ENCODE measurements around the gene ACSM2B.
"Not testable (repeated sequence)": the region's sequence is repeated elsewhere in the genome, so short reads cannot be mapped to it uniquely, and the experiment has no call there.

ACSM2B gene

GRCh38 chr16:20595694-20596093 lies 19.5 kb upstream of the ACSM2B start:
- DNase-seq (ENCODE audit: low read depth in 2 of 3, low spot score in 2 of 3): not testable (repeated sequence)

- not testable (repeated sequence) for DNase-seq (ENCODE audit: low read depth in 2 of 3, low spot score in 2 of 3)
Observed at GRCh38 chr16:20595068-20595467, 18.9 kb upstream of the ACSM2B start.

DNA sequence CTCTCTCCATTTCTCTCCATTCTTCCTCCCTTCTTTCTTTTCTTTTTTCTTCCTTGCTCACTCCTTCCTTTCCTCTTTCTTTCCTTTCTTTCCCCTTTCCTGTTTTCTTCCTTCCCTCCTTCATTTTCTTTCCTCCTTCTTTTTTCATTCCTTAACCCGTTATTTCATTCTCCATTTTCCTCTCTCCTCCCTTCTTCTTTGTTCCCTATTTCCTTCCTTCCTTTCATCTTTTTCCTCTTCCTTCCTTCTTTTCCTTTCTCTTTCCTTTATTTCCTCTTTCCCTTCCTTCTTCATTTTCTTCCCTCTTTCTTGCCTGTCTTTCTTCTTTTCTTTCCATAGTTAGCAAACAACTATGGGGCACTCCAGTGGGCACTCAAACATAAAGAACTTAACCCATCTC lies 16.6 kb upstream of the ACSM2B start:
- not testable (repeated sequence) for DNase-seq (ENCODE audit: low read depth in 2 of 3, low spot score in 2 of 3)

GRCh38 chr16:20589486-20589885 lies 13.3 kb upstream of the ACSM2B start:
- DNase-seq (ENCODE audit: low read depth in 2 of 3, low spot score in 2 of 3): not testable (repeated sequence)

DNA sequence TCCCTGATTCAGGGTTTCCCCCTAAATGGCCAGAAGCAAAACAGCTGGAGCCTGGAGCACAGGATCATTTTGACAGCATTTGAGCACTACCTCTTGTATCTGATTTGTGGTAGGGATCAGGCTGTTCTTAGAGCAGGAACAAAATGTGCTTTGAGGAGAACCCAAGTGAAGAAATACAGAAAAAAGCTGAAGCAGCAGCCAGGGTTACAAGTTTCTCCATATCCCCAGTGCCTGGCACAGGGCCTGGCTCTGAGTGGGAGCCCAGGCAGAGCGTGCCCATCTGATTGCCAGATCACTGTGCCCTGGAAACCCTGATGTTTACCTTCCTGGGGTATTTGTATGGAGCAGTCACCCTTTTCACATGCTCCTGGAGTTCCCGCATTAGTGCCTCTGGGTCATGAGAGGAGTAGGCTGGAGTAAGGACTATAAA lies 11.5 kb upstream of the ACSM2B start:
- not testable (repeated sequence) for DNase-seq (ENCODE audit: low read depth in 2 of 3, low spot score in 2 of 3)

DNA sequence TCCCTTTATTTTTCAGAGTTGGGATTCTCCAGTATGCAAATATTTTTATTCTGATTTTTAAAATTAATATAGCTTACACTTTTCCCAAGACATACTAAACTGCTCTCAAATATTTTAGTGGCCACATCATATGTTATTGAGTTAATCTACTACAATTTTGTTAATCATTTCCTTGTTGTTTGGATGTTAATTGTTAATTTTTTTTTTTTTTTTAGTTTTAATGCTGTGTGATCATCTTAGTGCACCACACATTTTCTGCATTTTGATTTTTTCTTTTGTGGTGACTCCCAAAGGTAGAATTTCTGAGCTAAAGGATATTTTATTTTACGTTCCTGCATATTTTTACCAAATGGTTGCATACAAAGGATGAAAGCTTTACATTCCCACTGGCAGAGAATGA lies 10.5 kb upstream of the ACSM2B start:
- not testable (repeated sequence) for DNase-seq (ENCODE audit: low read depth in 2 of 3, low spot score in 2 of 3)

DNA sequence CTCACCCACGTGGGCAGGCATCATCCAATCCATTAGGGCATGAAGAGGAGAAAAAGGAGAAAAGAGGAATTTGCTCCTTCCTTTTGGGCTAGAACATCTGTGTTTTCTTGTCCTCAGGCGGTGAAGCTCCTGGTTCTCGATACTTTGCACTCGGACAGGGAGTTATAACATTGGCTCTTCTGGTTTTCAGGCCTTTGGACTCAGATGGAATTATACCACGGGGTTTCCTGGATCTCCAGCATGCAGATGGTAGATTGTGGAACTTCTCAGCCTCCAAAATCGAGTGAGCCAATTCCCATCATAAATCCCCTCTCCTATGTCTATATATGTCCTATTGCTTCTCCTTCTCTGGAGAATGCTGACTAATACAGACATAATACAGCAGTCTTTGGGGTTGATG lies 9.9 kb upstream of the ACSM2B start:
- not testable (repeated sequence) for DNase-seq (ENCODE audit: low read depth in 2 of 3, low spot score in 2 of 3)

DNA sequence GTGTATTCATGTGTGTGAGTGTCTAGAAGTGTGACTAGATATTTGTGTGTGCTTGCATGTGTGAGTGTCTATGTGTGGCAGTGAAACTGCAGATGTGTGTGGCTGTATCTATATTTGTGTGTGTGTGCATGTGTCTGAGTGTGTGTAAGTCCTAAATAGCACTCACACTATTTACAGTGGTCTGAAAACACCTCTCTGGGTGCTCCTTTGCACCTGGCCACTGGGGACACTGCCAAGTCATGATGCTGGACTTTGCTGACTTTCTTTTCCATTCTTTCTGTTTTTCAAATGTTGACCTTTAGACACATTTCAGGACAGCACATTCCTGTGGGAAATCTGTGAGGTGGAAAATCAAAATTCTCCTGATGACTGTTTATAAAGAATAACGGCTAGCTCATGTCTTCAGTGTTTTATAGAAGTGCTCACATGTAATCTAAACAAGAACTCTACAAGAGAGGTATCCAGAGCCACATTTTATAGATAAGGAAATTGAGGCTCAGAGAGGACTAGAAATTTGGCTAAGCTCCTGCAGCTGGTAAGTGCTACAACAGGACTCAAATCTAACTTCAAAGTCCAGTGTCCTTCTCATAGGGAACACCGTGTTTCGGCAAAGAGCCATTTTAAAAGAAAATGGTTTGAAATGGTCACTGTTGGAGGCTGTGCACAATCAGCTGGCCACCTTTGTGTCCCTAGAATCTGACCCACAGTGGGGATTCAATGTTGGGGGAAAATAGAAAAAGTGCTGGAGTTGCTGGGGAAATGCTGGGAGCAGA lies 4.5 kb upstream of the ACSM2B start:
- DNase-seq (ENCODE audit: low read depth in 2 of 3, low spot score in 2 of 3): not testable (repeated sequence)

DNA sequence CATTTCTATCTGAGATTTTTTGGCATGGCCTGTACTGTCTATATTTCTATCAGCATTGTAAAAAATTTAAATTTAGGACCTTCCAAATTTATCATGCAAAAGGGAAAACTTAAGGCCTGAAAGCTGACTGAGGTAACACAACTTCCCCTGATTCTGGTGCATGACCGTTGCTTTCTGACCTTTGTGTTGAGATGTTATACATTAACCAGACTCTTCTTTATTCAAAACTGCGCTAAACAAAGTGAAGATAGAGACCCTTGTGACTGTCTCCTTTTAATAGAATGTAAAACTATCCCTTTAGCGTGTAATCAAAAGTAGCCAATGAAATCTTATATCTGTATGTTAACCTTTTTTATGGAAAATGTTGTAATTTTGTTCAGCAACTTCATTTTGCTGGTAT lies 1.9 kb upstream of the ACSM2B start:
- DNase-seq (ENCODE audit: low read depth in 2 of 3, low spot score in 2 of 3): not testable (repeated sequence)

DNA sequence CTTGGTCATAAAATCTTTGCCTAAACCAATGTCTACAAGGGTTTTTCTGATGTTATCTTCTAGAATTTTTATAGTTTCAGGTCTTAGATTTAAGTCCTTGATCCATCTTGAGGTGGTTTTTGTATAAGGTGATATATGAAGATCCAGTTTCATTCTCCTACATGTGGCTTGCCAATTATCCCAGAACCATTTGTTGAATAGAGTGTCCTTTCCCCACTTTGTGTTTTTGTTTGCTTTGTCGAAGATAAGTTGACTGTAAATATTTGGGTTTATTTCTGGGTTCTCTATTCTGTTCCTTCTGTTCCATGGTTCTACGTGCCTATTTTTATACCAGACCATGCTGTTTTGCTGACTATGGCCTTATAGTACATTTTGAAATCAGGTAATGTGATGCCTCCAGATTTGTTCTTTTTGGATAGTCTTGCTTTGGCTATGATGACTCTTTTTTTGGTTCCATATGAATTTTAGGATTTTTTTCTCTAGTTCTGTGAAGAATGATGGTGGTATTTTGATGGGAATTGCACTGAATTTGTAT lies 7.0 kb downstream of the ACSM2B start:
- not testable (repeated sequence) for DNase-seq (ENCODE audit: low read depth in 2 of 3, low spot score in 2 of 3)

- no peak for DNase-seq (ENCODE audit: low read depth in 2 of 3, low spot score in 2 of 3)
Observed at GRCh38 chr16:20568404-20568803, 7.8 kb downstream of the ACSM2B start.

DNA sequence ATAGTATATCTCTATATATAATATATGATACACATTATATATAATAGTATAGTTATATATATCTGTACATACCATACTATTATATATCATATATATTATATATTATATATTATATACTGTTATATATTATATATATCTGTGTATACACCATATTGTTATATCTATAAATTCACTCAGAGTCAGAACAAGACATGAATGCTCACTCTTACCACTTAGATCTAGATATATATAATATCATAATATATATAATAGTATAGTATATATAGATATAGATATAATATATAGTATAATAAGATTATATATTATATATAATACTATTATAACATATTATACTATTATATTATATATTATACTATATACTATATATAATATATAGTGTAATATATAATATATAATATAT lies 9.3 kb downstream of the ACSM2B start:
- no peak for DNase-seq (ENCODE audit: low read depth in 2 of 3, low spot score in 2 of 3)

GRCh38 chr16:20565334-20565733 lies 10.8 kb downstream of the ACSM2B start:
- not testable (repeated sequence) for DNase-seq (ENCODE audit: low read depth in 2 of 3, low spot score in 2 of 3)

DNA sequence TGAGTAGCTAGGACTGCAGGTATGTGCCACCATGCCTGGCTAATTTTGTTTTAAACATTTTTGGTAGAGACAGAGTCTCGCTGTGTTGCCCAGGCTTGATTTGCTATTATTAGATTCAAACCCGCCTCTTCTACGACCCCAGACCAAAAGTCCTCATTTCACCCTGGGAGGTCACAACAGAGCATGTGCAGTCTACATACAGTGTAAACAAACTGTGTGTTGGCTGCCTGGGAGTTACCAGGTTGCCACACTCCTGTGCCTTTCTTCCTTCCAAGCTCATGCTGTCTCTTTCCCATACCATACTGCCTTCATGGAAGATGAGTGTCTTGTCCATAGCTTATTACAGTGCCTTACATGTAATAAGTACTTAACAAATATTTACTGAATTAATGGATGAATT lies 11.9 kb downstream of the ACSM2B start:
- not testable (repeated sequence) for DNase-seq (ENCODE audit: low read depth in 2 of 3, low spot score in 2 of 3)

DNA sequence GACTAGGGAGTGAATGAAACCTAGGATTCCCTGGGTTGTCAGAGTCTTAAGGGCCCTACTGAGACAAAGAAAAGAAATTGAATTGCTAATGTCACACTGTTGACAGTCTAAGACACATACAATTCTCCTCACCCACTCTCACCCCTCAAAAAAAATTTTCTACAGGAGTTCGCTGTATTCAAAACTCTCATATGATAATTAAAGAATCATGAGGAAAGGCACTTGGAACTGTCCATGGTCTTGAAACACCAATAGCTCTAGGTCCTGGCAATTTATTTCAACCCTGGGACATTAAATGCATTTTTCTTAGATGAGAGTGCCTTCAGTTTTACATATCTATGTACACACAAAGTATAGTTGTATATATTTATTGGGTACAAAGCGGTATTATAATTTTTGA lies 20.5 kb downstream of the ACSM2B start:
- not testable (repeated sequence) for DNase-seq (ENCODE audit: low read depth in 2 of 3, low spot score in 2 of 3)

- not testable (repeated sequence) for DNase-seq (ENCODE audit: low read depth in 2 of 3, low spot score in 2 of 3)
Observed at GRCh38 chr16:20554689-20555088, 21.5 kb downstream of the ACSM2B start.

GRCh38 chr16:20553493-20553892 lies 22.7 kb downstream of the ACSM2B start:
- DNase-seq (ENCODE audit: low read depth in 2 of 3, low spot score in 2 of 3): not testable (repeated sequence)

- not testable (repeated sequence) for DNase-seq (ENCODE audit: low read depth in 2 of 3, low spot score in 2 of 3)
Observed at GRCh38 chr16:20546951-20547350, 29.2 kb downstream of the ACSM2B start.

DNA sequence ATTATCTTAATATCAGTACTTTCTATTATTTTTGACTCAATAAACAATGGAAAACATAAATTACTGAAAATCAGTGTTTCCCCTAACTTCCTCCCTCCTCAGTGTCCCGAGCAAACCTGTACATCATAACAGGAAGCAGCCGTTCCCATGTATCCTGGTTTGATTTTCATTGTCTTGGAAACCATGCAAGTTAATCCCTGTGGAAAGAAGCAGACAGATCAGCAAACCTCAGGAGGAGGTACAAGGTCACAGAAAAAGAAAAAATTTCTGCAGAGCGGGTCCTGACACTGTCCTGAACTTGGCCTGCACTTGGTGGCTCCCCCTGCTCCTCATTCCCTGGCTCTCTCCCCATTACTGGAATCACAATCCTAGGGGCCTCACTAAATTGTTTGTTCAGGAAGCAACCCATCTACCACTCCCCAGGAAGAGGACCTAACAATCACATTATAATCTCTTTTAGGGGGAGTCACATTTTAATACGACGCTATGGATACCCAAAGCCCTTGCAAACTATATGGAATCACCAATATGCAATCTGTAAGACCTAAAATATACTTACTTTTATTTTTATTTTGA lies 29.8 kb downstream of the ACSM2B start:
- not testable (repeated sequence) for DNase-seq (ENCODE audit: low read depth in 2 of 3, low spot score in 2 of 3)

DNA sequence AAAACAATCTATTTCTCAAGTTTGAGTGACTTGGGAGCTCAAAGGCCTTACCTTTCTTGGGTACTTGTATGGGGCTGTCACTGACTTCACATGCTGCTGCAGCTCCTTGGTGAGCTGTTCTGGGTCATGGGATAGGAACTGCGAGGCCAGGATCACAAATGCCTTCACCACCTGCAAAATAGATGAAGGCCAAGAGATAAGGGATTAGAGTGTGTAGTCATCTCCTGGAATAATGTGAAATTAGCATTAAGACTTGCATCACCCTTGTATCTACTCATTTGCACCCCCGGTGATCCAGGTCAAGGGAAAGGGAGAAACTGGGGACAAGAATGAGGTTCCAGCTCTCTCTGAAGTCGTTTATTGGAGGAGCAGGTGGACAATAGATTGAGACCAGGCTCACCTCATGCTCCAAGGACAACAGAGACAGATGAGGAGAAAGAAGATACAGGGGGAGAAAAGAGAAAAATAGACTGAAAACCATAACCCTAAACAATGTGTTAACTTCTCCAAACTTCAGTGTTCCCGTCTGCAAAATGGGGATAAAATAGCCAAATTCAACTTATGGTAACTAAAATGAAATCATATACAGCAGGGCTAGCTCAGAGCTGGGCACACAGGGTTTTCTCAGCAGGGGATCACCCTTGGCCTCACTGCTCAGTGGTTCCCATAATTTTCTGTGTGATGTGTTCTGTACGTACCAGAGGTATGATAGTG lies 35.4 kb downstream of the ACSM2B start:
- not testable (repeated sequence) for DNase-seq (ENCODE audit: low read depth in 2 of 3, low spot score in 2 of 3)

- no peak for DNase-seq (ENCODE audit: low read depth in 2 of 3, low spot score in 2 of 3)
Observed at GRCh38 chr16:20538687-20539086, 37.5 kb downstream of the ACSM2B start.

DNA sequence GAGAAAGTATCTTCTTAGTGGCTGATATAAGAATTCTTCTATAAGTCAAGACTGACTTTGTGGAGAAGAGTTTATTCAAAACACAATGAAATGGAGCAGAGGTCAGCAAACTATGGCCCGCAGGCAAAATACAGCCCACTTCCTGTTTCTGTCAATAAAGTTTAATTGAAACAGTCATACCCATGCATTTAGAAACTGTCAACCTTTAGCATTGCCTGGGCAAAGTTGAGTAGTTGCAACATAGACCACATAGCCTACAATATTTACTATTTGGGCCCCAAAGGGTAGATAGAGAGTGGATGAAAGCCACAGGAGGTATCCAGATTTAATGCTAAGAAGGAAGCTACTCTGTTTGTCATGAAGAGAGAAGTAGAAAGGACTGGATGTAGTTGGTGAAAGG lies 38.0 kb downstream of the ACSM2B start:
- DNase-seq (ENCODE audit: low read depth in 2 of 3, low spot score in 2 of 3): no peak

Data from activated CD8-positive, alpha-beta memory T cell treated with anti-CD3 and anti-CD28 coated beads for 48 hours (primary cell).